Lung (tissue), 12 donors: ENCODE results near the gene SLC4A3. TPM values are rescaled to one million over a fixed set of nuclear protein-coding genes. Genes with fewer than 3 reads are reported as not detected.

Experiments used
- ATAC-seq: fragments of 200-7000 bp; cut with Tn5 transposase; one replicate; pipeline ENCODE4 v1.9.1; 2020; ENCODE audit warnings: moderate number of reproducible peaks; ENCODE audit not compliant: insufficient read depth, low FRiP score
- DNase-seq, 3 donors: peaks; one replicate each; pipeline ENCODE4 v3.0.0-alpha.2; 2013 to 2017
- H3K27ac ChIP-seq, 2 donors: one replicate each; pipeline ENCODE4 v1.5.1; 2013; ENCODE audit warnings: mild to moderate bottlenecking in 2 of 2, moderate library complexity in 2 of 2, control low read depth in 1 of 2, inconsistent platforms in 1 of 2, low read depth in 1 of 2, low read length in 1 of 2
- H3K27me3 ChIP-seq, 3 donors: one replicate each; pipeline ENCODE4 v1.5.1; 2013; ENCODE audit warnings: low read length in 2 of 3; ENCODE audit not compliant: control insufficient read depth in 3 of 3, insufficient read depth in 3 of 3
- H3K36me3 ChIP-seq, 4 donors: one replicate each; pipeline ENCODE4 v1.5.1; 2013; ENCODE audit warnings: low read length in 4 of 4, mild to moderate bottlenecking in 1 of 4, moderate library complexity in 1 of 4; ENCODE audit not compliant: control insufficient read depth in 4 of 4, insufficient read depth in 4 of 4
- H3K4me1 ChIP-seq, 5 donors: one replicate each; pipeline ENCODE4 v1.5.1; 2013; ENCODE audit warnings: low read length in 5 of 5, mild to moderate bottlenecking in 2 of 5, moderate library complexity in 1 of 5; ENCODE audit not compliant: control insufficient read depth in 5 of 5, insufficient read depth in 5 of 5
- H3K4me3 ChIP-seq: one replicate; pipeline ENCODE4 v1.5.1; 2013; ENCODE audit warnings: mild to moderate bottlenecking, control low read depth, moderate library complexity
- H3K9ac ChIP-seq, 2 donors: one replicate each; pipeline ENCODE4 v1.5.1; 2013; ENCODE audit warnings: low read length in 2 of 2, control low read depth in 1 of 2; ENCODE audit not compliant: insufficient read depth in 1 of 2
- H3K9me3 ChIP-seq, 4 donors: one replicate each; pipeline ENCODE4 v1.5.1; 2013; ENCODE audit warnings: low read length in 3 of 4, mild to moderate bottlenecking in 1 of 4, moderate library complexity in 1 of 4; ENCODE audit not compliant: control insufficient read depth in 4 of 4, insufficient read depth in 3 of 4
- CTCF ChIP-seq: IDR thresholded peaks from 2 replicates; pipeline ENCODE4 v1.5.1; 2012; ENCODE audit warnings: mild to moderate bottlenecking; ENCODE audit errors: control extremely low read depth, extremely low read depth
- WGBS, 2 donors: extraction: QIAGEN DNeasy Blood & Tissue Kit; methylation state at CpG; one replicate each; pipeline ENCODE4 v1.1.7; 2013; 5-methylcytosine and 5-hydroxymethylcytosine counted together
- polyA plus RNA-seq, 2 donors: library from polyadenylated mRNA; stranded (reverse); fragments of 200-250 nt; gene quantifications; one replicate each; pipeline ENCODE4 v1.2.1, GENCODE V29; 2013
- total RNA-seq, 2 donors: library from RNA; depleted of rRNA in 1 of 2; stranded (reverse); fragments of >200 nt in 1 of 2; gene quantifications; one replicate each; pipeline ENCODE4 v1.2.1, GENCODE V29; 2014 to 2021
- donor health status: control.
- donor health status: control.
- donor health status: Bipolar disorder and iron deficiency.
- donor health status: healthy.
- donor health status: DM: yes; HTN: yes; CAD: no.

The SLC4A3 gene
- total and polyA plus RNA-seq, 4 donors: 0.59 to 3.2 (median 1.2) TPM

- 89% methylated on average over 12 of the region's 12 CpGs for WGBS, 2 donors
- DNase-seq (no peak), ATAC-seq (no peak)
- Histone ChIP-seq H3K9ac (no peak overlapping the region), H3K9me3 (no peaks in the 10 kb centered on the region), H3K27ac (peak overlapping the region in 1 of 2 donors; percentile 64), H3K36me3 (peaks cover 0 to 44% (median 23%) of the 10 kb centered on the region in 4 donors), H3K4me3 (no peak overlapping the region), H3K27me3 (no peaks in the 10 kb centered on the region), H3K4me1 (no peaks in the 10 kb centered on the region)
- no peak for TF ChIP-seq CTCF
These were observed 11.5 kb upstream of the SLC4A3 start for GRCh38 chr2:219615894-219616293.

GRCh38 chr2:219616550-219616949 lies 10.9 kb upstream of the SLC4A3 start:
- Histone ChIP-seq H3K9me3 (no peaks in the 10 kb centered on the region), H3K9ac (no peak overlapping the region), H3K36me3 (peaks cover 0 to 39% (median 19%) of the 10 kb centered on the region in 4 donors), H3K4me1 (peaks cover 0 to under 1% (median 0%) of the 10 kb centered on the region in 5 donors), H3K27ac (peak overlapping the region in 1 of 2 donors; percentile 64), H3K4me3 (no peak overlapping the region), H3K27me3 (no peaks in the 10 kb centered on the region)
- no peak for DNase-seq
- ATAC-seq: no peak
- no peak for TF ChIP-seq CTCF
- WGBS, 2 donors: 90 to 93% methylated on average over 4 of the region's 4 CpGs

GRCh38 chr2:219618733-219619122 lies 8.7 kb upstream of the SLC4A3 start:
- Histone ChIP-seq H3K9ac (no peak overlapping the region), H3K27ac (peak overlapping the region in 1 of 2 donors; percentile 55), H3K36me3 (peaks cover 0 to 28% (median 13%) of the 10 kb centered on the region in 4 donors), H3K4me1 (peaks cover 0 to 5% (median 0%) of the 10 kb centered on the region in 5 donors), H3K9me3 (no peaks in the 10 kb centered on the region), H3K4me3 (no peak overlapping the region), H3K27me3 (no peaks in the 10 kb centered on the region)
- TF ChIP-seq CTCF: no peak
- DNase-seq (no peak), ATAC-seq (no peak)
- WGBS, 2 donors: 92 to 93% methylated on average over 3 of the region's 3 CpGs

GRCh38 chr2:219619235-219619634 lies 8.2 kb upstream of the SLC4A3 start:
- Histone ChIP-seq H3K36me3 (peaks cover 0 to 23% (median 13%) of the 10 kb centered on the region in 4 donors), H3K27ac (no peak overlapping the region), H3K9me3 (no peaks in the 10 kb centered on the region), H3K9ac (no peak overlapping the region), H3K27me3 (no peaks in the 10 kb centered on the region), H3K4me3 (no peak overlapping the region), H3K4me1 (peaks cover 0 to 5% (median 0%) of the 10 kb centered on the region in 5 donors)
- no peak for ATAC-seq
- TF ChIP-seq CTCF: no peak
- 64 to 65% methylated on average over 4 of the region's 4 CpGs for WGBS, 2 donors
- peak in 2 of 3 donors; percentile 25 to 48 for DNase-seq
